ENCODE measurements around the gene IFITM2. TPM values are rescaled to one million over a fixed set of nuclear protein-coding genes. Genes with fewer than 3 reads are reported as not detected.

The IFITM2 gene
- total and polyA plus RNA-seq, 4 donors = 424 to 1,109 (median 768) TPM

GRCh38 chr11:279966-280705, 27.5 kb upstream of the IFITM2 start:
- 2 to 3% methylated on average over 64 to 85 of the region's 85 CpGs for WGBS, 2 donors
- ATAC-seq (ENCODE audit: low FRiP score) (peak; percentile 13), DNase-seq (peak in 1 of 2 donors; percentile 60)
- H3K9me3 ChIP-seq (ENCODE audit: control insufficient read depth, low read length) = no peaks in the 10 kb centered on the region
- H3K27me3 ChIP-seq (ENCODE audit: control insufficient read depth in 1 of 2, insufficient read depth in 2 of 2, low read length in 1 of 2) = peaks cover 0 to 1% of the 10 kb centered on the region in 2 donors
- intact Hi-C loops (cut with DNase I) = no loop called here
- no peak overlapping the region for H3K27ac ChIP-seq (ENCODE audit: low read depth in 1 of 2, low read length in 2 of 2)
- no peaks in the 10 kb centered on the region for H3K4me1 ChIP-seq (ENCODE audit: control insufficient read depth in 1 of 2, insufficient read depth in 2 of 2, low read length in 2 of 2)
- H3K4me3 ChIP-seq (ENCODE audit: low read length in 2 of 2) = no peak overlapping the region
- H3K36me3 ChIP-seq (ENCODE audit: control insufficient read depth in 1 of 2, insufficient read depth in 2 of 2, low read length in 1 of 2) = no peaks in the 10 kb centered on the region

GRCh38 chr11:280706-281485, 26.7 kb upstream of the IFITM2 start:
- ATAC-seq (ENCODE audit: low FRiP score) (no peak), DNase-seq (peak in 1 of 2 donors; percentile 71)
- WGBS, 2 donors = 9% methylated on average over 72 to 79 of the region's 79 CpGs
- H3K9me3 ChIP-seq (ENCODE audit: control insufficient read depth, low read length) = no peaks in the 10 kb centered on the region
- H3K36me3 ChIP-seq (ENCODE audit: control insufficient read depth in 1 of 2, insufficient read depth in 2 of 2, low read length in 1 of 2) = no peaks in the 10 kb centered on the region
- intact Hi-C loops (cut with DNase I) = no loop called here
- H3K27ac ChIP-seq (ENCODE audit: low read depth in 1 of 2, low read length in 2 of 2) = no peak overlapping the region
- no peaks in the 10 kb centered on the region for H3K4me1 ChIP-seq (ENCODE audit: control insufficient read depth in 1 of 2, insufficient read depth in 2 of 2, low read length in 2 of 2)
- no peak overlapping the region for H3K4me3 ChIP-seq (ENCODE audit: low read length in 2 of 2)
- H3K27me3 ChIP-seq (ENCODE audit: control insufficient read depth in 1 of 2, insufficient read depth in 2 of 2, low read length in 1 of 2) = peaks cover 0 to 1% of the 10 kb centered on the region in 2 donors

- DNase-seq (peak in 1 of 2 donors; percentile 63), ATAC-seq (ENCODE audit: low FRiP score) (no peak)
- Histone ChIP-seq H3K36me3 (ENCODE audit: control insufficient read depth in 1 of 2, insufficient read depth in 2 of 2, low read length in 1 of 2) (no peaks in the 10 kb centered on the region), H3K4me3 (ENCODE audit: low read length in 2 of 2) (no peak overlapping the region), H3K9me3 (ENCODE audit: control insufficient read depth, low read length) (no peaks in the 10 kb centered on the region), H3K27me3 (ENCODE audit: control insufficient read depth in 1 of 2, insufficient read depth in 2 of 2, low read length in 1 of 2) (peaks cover 0 to 1% of the 10 kb centered on the region in 2 donors), H3K4me1 (ENCODE audit: control insufficient read depth in 1 of 2, insufficient read depth in 2 of 2, low read length in 2 of 2) (no peaks in the 10 kb centered on the region), H3K27ac (ENCODE audit: low read depth in 1 of 2, low read length in 2 of 2) (no peak overlapping the region)
- 33 to 35% methylated on average over 26 of the region's 26 CpGs for WGBS, 2 donors
- intact Hi-C loops (cut with DNase I) = no loop called here
Measured at GRCh38 chr11:281486-282161, 26.0 kb upstream of the IFITM2 start.

- Histone ChIP-seq H3K36me3 (ENCODE audit: control insufficient read depth in 1 of 2, insufficient read depth in 2 of 2, low read length in 1 of 2) (no peaks in the 10 kb centered on the region), H3K27me3 (ENCODE audit: control insufficient read depth in 1 of 2, insufficient read depth in 2 of 2, low read length in 1 of 2) (peaks cover 0 to 1% of the 10 kb centered on the region in 2 donors), H3K4me1 (ENCODE audit: control insufficient read depth in 1 of 2, insufficient read depth in 2 of 2, low read length in 2 of 2) (no peaks in the 10 kb centered on the region), H3K27ac (ENCODE audit: low read depth in 1 of 2, low read length in 2 of 2) (no peak overlapping the region), H3K4me3 (ENCODE audit: low read length in 2 of 2) (no peak overlapping the region), H3K9me3 (ENCODE audit: control insufficient read depth, low read length) (no peaks in the 10 kb centered on the region)
- 63 to 65% methylated on average over 4 of the region's 4 CpGs for WGBS, 2 donors
- DNase-seq = peak in 1 of 2 donors; percentile 47
- no peak for ATAC-seq (ENCODE audit: low FRiP score)
- intact Hi-C loops (cut with DNase I) = no loop called here
Measured at GRCh38 chr11:282171-282570, 25.4 kb upstream of the IFITM2 start.

- Histone ChIP-seq H3K27ac (ENCODE audit: low read depth in 1 of 2, low read length in 2 of 2) (no peak overlapping the region), H3K36me3 (ENCODE audit: control insufficient read depth in 1 of 2, insufficient read depth in 2 of 2, low read length in 1 of 2) (no peaks in the 10 kb centered on the region), H3K4me1 (ENCODE audit: control insufficient read depth in 1 of 2, insufficient read depth in 2 of 2, low read length in 2 of 2) (no peaks in the 10 kb centered on the region), H3K4me3 (ENCODE audit: low read length in 2 of 2) (no peak overlapping the region), H3K27me3 (ENCODE audit: control insufficient read depth in 1 of 2, insufficient read depth in 2 of 2, low read length in 1 of 2) (peaks cover 0 to 1% of the 10 kb centered on the region in 2 donors), H3K9me3 (ENCODE audit: control insufficient read depth, low read length) (no peaks in the 10 kb centered on the region)
- intact Hi-C loops (cut with DNase I) = no loop called here
- 56 to 62% methylated on average over 10 to 13 of the region's 13 CpGs for WGBS, 2 donors
- DNase-seq (peak in 1 of 2 donors; percentile 64), ATAC-seq (ENCODE audit: low FRiP score) (no peak)
Measured at GRCh38 chr11:282630-283360, 24.8 kb upstream of the IFITM2 start.

- H3K27me3 ChIP-seq (ENCODE audit: control insufficient read depth in 1 of 2, insufficient read depth in 2 of 2, low read length in 1 of 2) = peaks cover 0 to 1% of the 10 kb centered on the region in 2 donors
- H3K4me3 ChIP-seq (ENCODE audit: low read length in 2 of 2) = no peak overlapping the region
- WGBS, 2 donors = 83 to 91% methylated on average over 18 to 23 of the region's 23 CpGs
- H3K9me3 ChIP-seq (ENCODE audit: control insufficient read depth, low read length) = no peaks in the 10 kb centered on the region
- no peaks in the 10 kb centered on the region for H3K4me1 ChIP-seq (ENCODE audit: control insufficient read depth in 1 of 2, insufficient read depth in 2 of 2, low read length in 2 of 2)
- intact Hi-C loops (cut with DNase I) = no loop called here
- no peak overlapping the region for H3K27ac ChIP-seq (ENCODE audit: low read depth in 1 of 2, low read length in 2 of 2)
- no peaks in the 10 kb centered on the region for H3K36me3 ChIP-seq (ENCODE audit: control insufficient read depth in 1 of 2, insufficient read depth in 2 of 2, low read length in 1 of 2)
- DNase-seq (no peak), ATAC-seq (ENCODE audit: low FRiP score) (no peak)
Measured at GRCh38 chr11:283405-284104, 24.1 kb upstream of the IFITM2 start.

- Histone ChIP-seq H3K4me1 (ENCODE audit: control insufficient read depth in 1 of 2, insufficient read depth in 2 of 2, low read length in 2 of 2) (no peaks in the 10 kb centered on the region), H3K4me3 (ENCODE audit: low read length in 2 of 2) (no peak overlapping the region), H3K27ac (ENCODE audit: low read depth in 1 of 2, low read length in 2 of 2) (no peak overlapping the region), H3K36me3 (ENCODE audit: control insufficient read depth in 1 of 2, insufficient read depth in 2 of 2, low read length in 1 of 2) (no peaks in the 10 kb centered on the region), H3K9me3 (ENCODE audit: control insufficient read depth, low read length) (no peaks in the 10 kb centered on the region), H3K27me3 (ENCODE audit: control insufficient read depth in 1 of 2, insufficient read depth in 2 of 2, low read length in 1 of 2) (peaks cover 0 to 1% of the 10 kb centered on the region in 2 donors)
- intact Hi-C loops (cut with DNase I) = loop anchor here in 1 of 2 donors (5.0 kb wide), 1 partner anchor 32 kb away; no protein-coding TSS in a partner anchor
- WGBS, 2 donors = 86 to 91% methylated on average over 23 to 24 of the region's 24 CpGs
- DNase-seq (peak; percentile 47 to 54), ATAC-seq (ENCODE audit: low FRiP score) (no peak)
Measured at GRCh38 chr11:284105-285020, 23.3 kb upstream of the IFITM2 start.
